A549 treated with ZK216348 at 1 μM for 4 hours (cell line): Measurements from ENCODE around the gene MAP3K15. TPM values are rescaled to one million over a fixed set of nuclear protein-coding genes. Genes with fewer than 3 reads are reported as not detected.

Experiments
- total RNA-seq: library from RNA; stranded (reverse); fragments of 200-300 nt; extraction: Qiagen RNA extraction; gene quantifications from 5 replicates; pipeline ENCODE4 v1.2.3, GENCODE V29; 2022; ENCODE audit warnings: low read depth

Gene MAP3K15, protein sequence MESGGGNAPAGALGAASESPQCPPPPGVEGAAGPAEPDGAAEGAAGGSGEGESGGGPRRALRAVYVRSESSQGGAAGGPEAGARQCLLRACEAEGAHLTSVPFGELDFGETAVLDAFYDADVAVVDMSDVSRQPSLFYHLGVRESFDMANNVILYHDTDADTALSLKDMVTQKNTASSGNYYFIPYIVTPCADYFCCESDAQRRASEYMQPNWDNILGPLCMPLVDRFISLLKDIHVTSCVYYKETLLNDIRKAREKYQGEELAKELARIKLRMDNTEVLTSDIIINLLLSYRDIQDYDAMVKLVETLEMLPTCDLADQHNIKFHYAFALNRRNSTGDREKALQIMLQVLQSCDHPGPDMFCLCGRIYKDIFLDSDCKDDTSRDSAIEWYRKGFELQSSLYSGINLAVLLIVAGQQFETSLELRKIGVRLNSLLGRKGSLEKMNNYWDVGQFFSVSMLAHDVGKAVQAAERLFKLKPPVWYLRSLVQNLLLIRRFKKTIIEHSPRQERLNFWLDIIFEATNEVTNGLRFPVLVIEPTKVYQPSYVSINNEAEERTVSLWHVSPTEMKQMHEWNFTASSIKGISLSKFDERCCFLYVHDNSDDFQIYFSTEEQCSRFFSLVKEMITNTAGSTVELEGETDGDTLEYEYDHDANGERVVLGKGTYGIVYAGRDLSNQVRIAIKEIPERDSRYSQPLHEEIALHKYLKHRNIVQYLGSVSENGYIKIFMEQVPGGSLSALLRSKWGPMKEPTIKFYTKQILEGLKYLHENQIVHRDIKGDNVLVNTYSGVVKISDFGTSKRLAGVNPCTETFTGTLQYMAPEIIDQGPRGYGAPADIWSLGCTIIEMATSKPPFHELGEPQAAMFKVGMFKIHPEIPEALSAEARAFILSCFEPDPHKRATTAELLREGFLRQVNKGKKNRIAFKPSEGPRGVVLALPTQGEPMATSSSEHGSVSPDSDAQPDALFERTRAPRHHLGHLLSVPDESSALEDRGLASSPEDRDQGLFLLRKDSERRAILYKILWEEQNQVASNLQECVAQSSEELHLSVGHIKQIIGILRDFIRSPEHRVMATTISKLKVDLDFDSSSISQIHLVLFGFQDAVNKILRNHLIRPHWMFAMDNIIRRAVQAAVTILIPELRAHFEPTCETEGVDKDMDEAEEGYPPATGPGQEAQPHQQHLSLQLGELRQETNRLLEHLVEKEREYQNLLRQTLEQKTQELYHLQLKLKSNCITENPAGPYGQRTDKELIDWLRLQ (N-terminal part only)
- 1.7 to 2.6 TPM (median 2.1 TPM) in 5 replicates for total RNA-seq

DNA sequence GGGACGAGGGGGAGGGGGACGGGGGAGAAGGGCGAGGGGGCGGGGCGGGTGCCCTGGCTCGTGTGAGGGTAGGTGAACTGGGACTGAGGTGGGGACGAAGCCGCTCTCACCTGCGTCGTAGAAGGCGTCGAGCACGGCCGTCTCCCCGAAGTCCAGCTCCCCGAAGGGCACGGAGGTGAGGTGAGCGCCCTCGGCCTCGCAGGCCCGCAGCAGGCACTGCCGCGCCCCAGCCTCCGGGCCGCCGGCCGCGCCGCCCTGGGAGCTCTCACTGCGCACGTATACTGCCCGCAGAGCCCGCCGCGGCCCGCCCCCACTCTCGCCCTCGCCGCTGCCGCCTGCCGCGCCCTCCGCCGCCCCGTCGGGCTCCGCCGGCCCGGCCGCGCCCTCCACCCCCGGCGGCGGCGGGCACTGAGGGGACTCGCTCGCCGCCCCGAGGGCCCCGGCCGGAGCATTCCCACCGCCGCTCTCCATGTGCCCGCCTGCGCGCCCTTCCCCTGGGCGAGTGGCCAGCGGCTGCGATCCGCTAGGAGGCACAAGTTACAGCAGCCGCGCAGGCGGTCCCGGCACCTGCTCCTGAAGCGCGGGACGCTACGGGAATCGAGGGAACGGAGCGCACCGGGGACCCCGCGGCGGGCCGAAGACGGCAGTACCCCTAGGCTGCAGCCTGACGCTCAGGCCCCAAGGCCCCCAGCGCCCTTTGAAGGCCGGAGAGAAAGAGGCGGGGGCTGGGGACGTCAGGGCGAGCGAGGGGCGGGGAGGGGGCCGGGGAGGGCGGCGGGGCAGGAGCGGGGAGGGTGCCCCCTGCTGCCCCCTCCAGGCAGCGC lies at the start of gene MAP3K15:
Gene MAP3K15, minus strand, starts transcription at position 718 of the 824 bp plus-strand sequence. Its CDS starts 247 bp downstream, at position 471.

DNA sequence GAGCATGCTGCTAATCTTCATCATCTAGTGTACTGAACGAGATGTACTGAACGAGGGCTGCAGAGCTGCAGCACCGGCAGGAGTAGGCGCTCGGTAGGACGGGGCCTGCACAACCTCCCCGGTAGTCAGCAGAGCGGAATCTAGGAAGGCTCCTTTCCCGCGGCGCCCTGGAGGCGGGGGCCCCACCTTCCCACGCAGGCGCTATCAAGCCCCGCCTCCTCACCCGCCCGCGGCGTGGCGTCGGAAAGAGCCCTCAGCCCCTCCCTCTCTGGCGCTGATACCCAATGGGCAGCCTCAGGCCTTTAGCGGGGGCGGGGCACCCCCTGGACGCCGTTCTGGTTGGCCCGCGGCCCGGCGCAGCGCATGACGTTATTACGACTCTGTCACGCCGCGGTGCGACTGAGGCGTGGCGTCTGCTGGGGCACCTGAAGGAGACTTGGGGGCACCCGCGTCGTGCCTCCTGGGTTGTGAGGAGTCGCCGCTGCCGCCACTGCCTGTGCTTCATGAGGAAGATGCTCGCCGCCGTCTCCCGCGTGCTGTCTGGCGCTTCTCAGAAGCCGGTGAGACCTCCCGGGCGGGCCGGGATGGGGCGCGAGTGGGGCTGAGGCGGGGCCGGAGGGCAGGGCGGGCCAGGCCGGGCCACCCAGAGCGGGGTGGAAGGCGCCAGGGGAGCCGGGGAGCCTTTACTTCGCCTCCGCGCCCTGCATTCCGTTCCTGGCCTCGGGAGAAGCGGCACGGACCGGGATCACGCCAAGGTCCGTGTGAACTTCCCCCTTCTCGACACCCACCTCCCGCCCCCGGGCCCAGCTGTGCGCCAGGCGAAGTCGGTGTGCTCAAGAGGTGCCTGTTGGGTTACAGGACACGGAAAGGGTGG lies 171.5 kb downstream of the MAP3K15 start, which contains the start of gene PDHA1:
Gene PDHA1, plus strand, starts transcription at position 393 of the 874 bp plus-strand sequence. Its CDS starts 111 bp downstream, at position 504.

Other genes with a start within 250 kb of the MAP3K15 start
- gene PDHA1, start 171.6 kb downstream of the MAP3K15 start, total RNA-seq = 238 to 292 TPM (median 283 TPM) in 5 replicates